Effector CD8-positive, alpha-beta T cell (primary cell): ENCODE data around the gene CLCNKB.
"Not testable (repeated sequence)": the region's sequence is repeated elsewhere in the genome, so short reads cannot be mapped to it uniquely, and the experiment has no call there.

ENCODE experiments used
- DNase-seq: peaks from one replicate; lab custom pipeline; 2025; lab: John Stamatoyannopoulos, UW

The CLCNKB gene

DNA sequence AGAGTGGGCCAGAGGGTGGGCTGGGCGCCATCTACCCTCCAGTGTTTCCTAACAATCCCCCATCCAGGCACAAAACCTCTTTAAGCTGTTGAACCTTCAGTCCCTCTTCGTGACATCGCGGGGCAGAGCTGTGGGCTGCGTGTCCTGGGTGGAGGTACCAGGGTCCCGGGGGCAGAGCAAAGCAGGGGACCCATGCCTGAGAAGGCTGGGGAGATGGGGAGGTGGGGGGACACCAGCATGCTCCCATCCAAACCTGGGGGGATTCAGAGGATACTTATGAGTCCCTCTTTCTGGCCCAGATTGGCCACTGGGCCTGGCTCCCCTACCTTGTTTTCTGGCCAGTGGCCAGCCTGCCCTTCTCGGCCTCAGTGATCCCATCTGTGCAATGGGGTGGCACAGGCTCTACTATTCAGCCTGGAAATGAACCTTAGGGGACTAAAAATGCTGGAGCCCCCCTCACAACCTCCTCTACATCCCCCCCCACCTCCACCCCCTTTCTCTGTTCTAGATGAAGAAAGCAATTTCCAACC, 10.4 kb upstream of the CLCNKB start:
- not testable (repeated sequence) for DNase-seq

DNA sequence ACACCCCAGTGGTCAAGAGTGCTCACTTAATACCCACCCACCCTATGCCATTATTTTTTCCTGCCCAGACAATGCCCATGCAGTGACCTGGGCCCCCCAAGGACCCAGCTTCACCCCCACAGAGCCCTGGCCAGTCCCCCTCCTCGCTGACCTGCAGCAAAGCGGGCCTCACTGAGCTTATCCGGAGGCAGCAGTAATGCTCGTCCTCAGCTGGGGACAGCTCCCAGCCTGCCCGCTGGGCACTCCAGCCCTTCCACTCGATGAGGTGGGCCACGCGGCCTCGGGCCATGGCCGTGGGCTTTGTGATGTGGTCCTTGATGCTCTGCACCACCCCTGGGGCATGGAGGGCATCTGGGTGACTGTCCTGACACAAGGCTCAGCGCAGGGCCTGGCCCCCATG, 7.1 kb upstream of the CLCNKB start:
- DNase-seq: not testable (repeated sequence)

DNA sequence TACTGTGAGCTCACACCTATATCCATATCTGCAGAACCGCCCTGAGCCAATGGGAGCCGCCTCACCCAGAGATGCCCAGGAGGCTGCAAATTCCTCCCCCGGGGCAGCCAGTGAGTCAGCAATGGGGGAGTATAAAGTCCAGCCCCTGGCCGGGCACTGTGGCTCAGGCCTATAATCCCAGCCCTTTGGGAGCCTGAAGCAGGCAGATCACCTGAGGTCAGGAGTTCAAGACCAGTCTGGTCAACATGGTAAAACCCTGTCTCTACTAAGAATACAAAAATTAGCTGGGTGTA, 5.0 kb upstream of the CLCNKB start:
- DNase-seq: no peak

DNA sequence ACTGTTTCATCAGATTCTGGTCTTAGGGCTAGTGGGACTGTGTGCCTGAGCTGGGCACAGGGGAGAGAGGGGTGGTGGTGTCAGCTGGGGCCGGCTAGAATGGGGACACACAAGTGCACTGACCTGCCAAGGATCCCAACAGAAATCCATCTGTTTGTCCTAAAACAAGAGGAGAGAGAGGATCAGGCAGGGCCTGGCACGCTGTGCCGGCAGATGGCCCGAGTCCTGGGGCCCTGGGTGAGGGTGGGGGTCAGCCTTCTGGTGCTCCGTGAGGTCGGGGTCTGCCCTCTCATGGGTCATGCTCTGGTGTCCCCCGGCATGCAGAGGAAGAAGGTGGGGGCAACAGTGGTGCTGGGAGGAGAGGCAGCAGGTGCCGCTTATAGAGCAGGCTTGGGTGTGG, 3.7 kb upstream of the CLCNKB start:
- not testable (repeated sequence) for DNase-seq

DNA sequence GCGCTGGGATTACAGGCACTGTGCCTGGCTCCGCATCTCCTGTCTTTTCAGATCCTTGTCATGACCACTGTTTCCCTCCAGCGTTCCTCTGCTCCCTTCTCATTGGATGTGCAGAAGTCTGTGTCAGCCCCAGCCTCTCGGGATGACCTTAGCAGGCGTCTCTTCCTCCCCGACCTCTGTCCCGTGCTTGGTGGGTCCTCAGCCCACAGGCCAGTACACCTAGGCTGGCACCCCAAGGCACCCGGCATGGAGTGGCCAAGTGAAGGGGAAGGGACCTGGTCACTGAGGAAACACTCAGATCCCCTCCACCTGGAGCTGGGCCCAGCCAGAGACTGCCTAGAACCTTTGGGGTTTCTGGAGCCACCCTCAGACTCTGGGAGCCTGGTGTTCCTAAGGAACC, 2.4 kb upstream of the CLCNKB start:
- DNase-seq: no peak

DNA sequence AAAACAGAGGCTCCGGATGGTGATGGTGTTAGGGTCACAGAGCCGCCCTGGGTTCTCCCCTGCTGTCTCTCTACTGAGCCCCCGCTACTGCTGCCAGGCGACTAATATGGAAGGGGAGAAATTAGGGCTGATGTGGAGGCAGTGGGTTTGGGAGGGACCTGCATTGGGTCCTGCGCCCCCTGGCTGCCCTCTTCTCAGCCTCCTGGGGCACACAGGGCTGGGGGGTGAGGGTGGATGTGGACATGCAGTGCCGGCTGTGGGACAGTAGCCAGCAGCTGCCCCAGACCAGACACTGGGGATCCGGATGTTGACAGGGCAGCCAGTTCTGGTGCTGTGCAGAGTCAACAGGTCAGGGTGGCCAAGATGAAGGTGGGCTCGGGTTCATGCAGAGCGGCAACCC, 1.5 kb upstream of the CLCNKB start:
- no peak for DNase-seq

DNA sequence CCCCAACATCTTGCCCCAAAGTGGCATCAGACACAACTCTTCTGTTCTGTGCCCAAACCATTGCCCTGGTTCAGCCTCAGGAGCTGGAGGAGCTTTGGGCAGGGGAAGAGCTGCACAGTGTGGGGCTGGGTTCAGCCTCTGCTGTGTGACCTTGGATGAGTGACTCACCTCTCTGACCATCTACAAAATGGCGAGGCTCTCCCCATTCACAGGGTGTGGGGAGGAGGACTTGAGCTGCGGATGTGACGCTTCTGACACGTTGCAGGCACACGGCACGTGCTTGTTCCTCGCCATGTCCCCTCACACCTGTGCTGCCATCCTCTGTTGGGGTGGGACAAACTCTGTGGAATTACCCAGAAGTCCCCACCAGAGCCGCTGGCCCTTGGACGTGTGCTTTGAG, 928 bp upstream of the CLCNKB start:
- DNase-seq: not testable (repeated sequence)

DNA sequence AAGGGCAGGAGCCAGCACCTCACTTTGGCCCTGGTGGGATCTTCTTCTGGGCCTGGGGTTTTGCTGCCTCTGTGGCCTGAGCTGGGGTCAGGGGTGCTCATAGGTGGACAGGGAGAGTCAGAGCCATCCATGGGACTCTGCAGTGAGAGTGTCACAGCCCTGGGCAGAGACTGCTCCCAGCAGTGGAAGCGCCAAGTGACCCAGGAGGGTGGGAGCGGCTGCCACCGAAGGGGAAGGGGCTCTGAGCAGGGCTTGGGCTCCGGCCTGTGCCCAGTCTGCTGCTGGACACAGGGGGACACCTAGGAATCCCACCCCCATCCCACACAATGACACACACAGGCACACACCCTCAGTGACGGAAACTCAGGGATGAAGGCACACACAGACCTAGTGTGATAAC, 368 bp downstream of the CLCNKB start:
- DNase-seq: no peak

DNA sequence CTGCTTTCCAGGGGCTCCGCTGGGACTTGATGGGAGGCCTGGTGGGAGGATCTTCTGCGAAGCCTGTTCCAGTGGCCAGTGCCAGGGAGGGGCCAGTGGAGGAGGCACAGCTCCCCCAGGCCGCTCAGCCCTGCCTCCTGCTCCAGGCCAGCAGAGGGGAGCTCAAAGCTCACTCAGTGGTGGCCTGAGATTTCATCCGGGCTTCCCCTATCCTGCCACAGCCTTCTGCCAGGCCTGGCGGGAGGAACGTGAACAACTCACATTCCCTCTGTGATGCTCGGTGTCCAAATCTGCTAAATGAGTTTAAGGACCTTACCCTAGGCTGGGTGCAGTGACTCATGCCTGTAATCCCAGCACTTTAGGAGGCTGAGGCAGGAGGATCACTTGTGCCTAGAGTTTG, 3.3 kb downstream of the CLCNKB start:
- no peak for DNase-seq

DNA sequence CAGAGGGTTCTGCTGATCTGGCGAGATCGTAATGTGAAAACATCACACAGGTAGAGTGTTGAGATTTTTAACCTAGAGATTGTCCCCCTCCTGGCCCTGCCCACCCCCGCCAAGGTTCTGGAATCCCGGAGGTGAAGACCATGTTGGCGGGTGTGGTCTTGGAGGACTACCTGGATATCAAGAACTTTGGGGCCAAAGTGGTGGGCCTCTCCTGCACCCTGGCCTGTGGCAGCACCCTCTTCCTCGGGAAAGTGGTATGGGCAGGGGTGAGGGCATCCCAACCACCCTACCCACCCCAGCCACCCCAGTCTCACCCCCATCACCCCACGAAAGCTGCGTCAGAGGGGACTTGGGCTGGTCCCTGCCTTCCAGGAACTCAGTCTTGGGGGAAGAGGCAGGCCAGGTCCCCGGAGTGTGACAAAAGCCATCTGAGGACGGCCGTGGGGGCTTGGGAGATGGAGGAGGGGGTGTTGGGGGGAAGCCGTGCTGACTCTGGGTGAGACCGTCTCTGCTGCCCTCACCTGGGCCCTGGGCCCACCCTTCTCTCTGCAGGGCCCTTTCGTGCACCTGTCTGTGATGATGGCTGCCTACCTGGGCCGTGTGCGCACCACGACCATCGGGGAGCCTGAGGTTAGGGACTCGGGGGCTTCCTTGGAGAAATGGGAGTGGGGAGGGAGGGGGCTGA, 4.4 kb downstream of the CLCNKB start:
- no peak for DNase-seq

DNA sequence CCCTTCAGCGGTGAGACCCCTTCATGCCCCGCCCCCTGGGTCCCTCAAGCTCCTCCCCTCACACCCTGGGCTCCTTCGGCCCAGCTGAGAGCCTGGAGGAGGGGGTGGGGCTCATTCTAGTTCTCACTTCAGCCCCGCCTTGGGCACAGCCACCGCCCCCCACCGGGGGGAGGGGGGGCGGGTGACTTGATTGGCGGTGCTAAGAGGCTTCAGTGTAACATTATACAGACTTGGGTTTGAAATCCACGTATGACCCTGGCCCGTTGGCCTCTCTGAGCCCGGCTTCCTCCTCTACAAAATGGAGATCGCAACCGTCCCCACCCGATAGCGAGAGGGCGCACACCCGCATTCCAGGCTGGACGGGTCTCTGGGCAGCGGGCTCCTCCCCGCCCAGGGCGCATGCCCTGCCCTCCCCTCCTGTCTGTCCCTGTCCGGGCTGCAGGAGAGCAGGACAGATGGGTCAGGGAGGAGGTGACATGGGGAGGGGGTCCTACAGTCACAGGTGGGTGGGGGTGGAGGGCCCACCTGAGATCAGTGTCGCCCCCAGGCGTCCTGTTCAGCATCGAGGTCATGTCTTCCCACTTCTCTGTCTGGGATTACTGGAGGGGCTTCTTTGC, 5.1 kb downstream of the CLCNKB start:
- peak; percentile 43 for DNase-seq

DNA sequence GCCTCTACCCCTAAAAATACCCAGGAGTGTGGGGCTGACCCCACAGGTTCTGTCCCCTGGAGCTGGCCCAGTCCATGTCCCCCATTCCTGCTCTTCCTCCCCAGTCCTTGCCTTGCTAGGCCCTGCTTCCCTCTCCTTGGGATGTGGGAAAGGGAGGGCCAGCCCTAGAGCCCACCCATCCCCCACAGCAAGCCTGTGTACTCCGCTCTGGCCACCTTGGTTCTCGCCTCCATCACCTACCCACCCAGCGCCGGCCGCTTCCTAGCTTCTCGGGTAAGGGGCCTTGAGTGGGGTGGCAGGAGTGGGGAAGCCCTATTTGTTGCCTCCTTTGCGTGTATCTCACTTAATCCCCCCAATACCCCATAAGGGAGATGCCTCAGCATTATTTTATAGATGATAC, 6.7 kb downstream of the CLCNKB start:
- DNase-seq: no peak

DNA sequence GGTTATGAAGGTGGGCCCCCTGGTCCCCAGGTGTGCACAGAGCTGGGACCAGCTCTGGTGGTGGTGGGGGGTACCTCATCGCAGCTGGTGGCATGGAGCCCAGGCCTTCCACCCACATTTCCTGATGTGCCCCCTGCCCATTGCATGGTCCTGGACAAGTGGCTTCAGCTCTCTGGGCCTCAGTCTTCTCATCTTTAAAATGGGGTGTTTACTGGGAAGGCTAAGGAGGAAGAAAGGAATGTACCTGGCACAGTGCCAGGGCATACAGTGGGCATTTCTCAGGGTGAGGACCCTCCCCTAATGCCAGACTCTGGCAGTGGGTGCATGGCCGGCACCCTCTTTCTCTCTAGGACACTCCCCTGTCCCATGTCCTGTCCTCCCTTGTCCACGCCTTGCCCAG, 7.5 kb downstream of the CLCNKB start:
- no peak for DNase-seq

DNA sequence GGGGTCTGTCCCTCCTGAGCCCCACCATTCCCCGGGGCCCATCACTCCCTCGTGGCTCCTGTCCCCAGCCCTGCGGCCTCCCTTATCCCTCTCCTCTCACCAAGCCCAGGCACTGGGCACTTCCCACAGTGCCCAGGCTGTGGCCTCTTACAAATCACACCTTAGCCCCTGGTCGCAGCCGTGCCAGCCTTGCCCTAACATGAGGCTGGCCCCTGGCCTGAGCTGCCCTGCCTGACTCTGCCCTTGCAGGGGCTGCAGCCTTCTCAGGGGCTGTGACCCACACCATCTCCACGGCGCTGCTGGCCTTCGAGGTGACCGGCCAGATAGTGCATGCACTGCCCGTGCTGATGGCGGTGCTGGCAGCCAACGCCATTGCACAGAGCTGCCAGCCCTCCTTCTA, 8.4 kb downstream of the CLCNKB start:
- not testable (repeated sequence) for DNase-seq

DNA sequence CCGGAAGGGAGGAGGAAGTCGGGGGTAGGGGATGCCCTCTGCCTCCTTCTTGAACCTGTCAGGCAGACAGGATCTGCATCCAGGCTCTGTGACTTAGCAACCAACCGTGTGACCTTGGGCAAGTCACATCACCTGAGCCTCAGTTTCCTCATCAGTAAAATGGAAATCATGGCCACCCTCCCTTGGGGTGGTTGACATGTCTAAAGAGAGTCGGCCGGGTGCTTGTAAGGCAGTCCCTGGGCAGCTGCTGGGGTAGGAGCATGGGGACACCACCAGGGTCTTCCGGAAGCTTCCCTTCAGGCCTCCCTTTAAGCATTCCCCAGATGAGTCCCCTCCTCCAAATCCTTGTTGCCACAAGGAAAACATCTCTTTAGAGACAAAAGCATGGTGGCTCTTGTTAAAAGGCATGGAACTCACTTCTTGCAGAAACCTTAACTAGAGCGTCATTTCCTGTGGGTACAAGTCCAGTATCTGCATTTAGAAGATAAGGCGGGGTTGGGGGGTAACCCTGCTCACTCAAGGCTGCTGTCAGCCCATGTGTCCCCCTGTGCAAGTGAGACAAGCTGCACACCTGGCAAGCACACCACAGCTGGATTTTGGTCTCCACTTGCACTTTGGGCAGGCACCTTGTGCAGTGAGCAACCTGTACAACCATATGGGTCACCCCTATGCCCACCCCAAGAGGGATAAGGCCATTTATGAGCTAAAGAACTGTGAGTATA, 10.4 kb downstream of the CLCNKB start:
- DNase-seq: no peak

DNA sequence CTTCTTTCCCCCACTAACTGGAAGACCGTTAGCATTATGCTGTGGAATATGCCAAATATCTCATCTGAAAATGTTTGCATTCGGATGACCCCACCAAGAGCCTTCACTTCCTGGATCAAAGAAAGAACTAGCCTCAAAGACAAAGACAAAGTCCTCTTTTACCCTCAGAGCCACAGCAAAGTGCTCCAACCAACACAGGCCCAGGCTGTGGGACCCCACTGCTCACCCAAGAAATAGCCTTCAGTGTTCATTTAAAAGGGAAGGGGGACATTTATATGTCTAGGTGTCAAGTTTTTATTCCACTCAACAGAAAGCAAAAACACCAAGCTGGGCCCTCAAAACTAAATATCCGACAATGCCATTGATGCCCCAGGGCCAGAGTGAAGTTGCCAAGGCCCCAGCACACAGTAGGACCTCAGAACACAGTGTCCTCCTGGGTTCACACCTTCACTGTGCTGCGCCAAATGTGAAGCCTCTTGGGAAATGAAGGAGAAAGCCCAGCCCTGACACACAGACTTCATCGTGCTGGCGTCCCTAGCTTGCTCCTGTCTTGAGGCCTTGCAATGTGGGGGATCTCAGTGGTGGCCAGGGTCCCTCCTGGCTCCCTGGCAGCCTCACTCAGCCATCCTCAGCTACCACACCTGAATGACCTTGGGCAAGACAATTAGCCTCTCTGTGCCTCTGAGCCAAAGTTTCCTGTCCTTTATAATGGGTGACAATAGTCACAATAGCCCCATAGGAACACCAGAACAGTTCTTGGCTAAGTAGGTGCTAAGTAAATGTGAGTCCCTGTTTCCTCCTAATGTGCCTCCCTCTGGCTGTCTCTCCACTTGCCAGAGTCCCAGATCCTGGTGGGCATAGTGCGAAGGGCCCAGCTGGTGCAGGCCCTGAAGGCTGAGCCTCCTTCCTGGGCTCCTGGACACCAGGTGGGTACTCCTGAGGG, 11.3 kb downstream of the CLCNKB start:
- no peak for DNase-seq

DNA sequence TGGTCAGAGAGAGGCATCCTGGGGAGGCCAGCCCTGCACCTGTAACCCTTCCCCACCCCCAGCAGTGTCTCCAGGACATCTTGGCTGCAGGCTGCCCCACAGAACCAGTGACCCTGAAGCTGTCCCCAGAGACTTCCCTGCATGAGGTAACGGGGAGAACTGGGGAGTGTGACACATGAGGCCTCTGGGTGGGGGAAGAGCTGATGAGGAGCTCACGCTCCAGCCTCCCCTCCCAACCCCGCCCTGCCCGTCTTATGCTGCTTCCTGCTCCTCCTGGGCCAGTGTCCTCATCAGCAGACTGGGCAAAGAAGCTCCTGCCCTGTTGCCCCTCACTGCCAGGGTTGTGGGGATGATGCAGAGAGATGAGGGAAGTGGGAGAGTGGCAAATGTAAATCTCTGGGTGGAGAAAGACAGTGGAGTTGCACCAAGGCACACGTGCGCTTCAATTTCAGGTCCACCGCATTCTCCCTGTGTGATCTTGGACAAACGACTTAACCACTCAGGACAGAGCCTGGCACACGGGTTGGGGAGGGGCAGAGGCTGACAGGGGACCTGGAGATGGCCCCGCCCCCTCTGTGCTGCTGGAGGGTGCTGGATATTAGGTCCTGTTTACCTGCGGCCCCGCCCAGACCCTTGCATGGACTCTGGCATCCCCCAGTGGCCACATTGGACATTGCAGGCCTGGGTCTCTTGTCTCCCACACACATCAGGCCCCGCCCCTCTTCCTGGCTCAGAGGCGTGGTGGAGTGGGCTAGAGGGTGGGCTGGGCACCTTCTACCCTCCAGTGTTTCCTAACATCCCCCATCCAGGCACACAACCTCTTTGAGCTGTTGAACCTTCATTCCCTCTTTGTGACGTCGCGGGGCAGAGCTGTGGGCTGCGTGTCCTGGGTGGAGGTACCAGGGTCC, 12.3 kb downstream of the CLCNKB start:
- DNase-seq: peak; percentile 77

DNA sequence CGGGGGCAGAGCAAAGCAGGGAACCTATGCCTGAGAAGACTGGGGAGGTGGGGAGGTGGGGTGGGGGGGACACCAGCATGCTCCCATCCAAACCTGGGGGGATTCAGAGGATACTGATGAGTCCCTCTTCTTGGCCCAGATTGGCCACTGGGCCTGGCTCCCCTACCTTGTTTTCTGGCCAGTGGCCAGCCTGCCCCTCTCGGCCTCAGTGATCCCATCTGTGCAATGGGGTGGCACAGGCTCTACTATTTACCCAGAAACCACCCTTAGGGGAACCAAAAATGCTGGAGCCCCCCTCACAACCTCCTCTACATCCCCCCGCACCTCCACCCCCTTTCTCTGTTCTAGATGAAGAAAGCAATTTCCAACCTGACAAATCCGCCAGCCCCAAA, 12.9 kb downstream of the CLCNKB start:
- DNase-seq: not testable (repeated sequence)

DNA sequence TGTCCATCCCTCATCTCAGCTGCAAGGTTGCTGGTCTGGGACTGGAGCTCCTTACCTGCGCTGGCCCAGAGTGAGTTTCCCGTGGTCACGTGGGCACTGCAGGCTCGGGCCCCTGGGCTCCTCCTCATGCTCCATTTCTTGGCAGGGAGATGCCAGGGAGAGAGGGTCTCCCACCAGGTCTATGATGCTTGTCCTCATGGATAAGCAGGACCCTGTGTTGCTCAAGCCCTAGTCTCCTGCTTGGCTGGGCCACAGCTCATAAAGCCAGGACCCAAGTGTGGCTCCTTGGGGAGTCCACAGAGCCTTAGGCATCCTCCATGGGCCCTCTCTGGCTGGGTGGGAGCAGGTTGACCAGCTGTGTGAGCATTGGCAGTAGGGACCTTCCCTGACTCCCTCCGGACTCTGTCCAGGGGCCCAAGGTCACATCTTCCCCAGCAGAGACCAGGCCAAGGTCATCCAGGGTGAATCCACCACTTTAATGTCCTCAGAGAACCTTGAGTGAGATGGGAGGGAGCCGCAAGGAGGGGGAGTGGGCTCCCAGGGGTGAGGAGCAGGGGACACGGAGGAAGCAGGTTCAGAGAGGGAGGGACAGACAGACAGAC, 13.8 kb downstream of the CLCNKB start:
- DNase-seq: not testable (repeated sequence)

DNA sequence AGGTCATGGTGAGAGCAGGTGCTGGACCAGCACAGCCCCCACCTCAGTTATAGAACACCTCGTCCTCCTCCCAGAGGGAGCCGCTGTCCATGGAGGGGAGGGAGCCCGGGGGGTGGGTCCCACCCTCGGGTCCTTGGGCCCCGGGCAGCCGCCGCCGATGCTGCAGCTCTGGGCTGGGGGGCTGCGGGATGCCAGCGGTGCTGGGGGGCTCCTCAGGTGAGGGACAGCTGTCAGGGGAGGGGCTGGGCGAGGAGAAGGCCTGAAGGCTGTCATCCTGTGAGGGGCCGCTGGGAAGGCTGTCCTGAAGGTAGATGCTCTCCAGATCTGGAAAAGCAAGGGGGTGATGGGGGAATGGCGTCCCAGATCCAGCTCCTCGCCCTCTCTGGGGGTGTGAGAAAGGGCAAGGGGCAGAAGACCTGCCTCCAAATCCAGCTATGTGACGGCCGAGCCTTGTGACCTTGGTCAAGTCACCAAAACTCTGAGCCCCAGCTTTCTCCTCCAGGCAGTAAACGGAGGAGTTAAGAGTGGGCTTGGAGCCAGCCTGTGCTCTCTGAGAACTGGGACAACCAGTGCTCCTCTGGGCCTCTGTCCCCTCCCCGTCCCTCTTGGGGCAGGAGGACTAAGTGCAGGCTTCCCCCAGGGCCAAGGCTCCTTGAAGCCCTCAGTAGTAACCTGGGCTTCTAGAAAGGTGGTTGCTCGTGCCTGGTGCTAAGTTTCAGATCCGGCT, 15.0 kb downstream of the CLCNKB start:
- DNase-seq: not testable (repeated sequence)
